ENCODE measurements around the gene POU2F3. TPM values are rescaled to one million over a fixed set of nuclear protein-coding genes. Genes with fewer than 3 reads are reported as not detected.

Gene POU2F3
- total and polyA plus RNA-seq, 8 donors, result 0.18 to 1.9 (median 1.3) TPM; not detected in 2

Small RNAs within 50 kb of the gene (small RNA-seq; reads per million reads assigned to genes)
- gene RF00100, result 116 to 483 (median 374) reads per million in 4 donors

Other genes with a start within 250 kb of the POU2F3 start
- 10 to 100 TPM in 1 of 5 donors, 1 to 10 TPM in 2, not detected in 2; 2.0 to 57.8 (median 2.3) TPM for gene TRIM29, start 102.0 kb upstream of the POU2F3 start, total RNA-seq
- gene TRIM29, start 102.0 kb upstream of the POU2F3 start, polyA plus RNA-seq, result 100 to 1,000 TPM in 1 of 3 donors, 1 to 10 TPM in 2; 1.4 to 287 (median 1.7) TPM
- gene OAF, start 29.1 kb upstream of the POU2F3 start, total RNA-seq, result 100 to 1,000 TPM in 2 of 5 donors, 10 to 100 TPM in 3; 23.3 to 380 (median 37.2) TPM
- gene OAF, start 29.1 kb upstream of the POU2F3 start, polyA plus RNA-seq, result 10 to 100 TPM; 17.1 to 30.5 (median 30.2) TPM
- 10 to 100 TPM in 1 of 5 donors, 1 to 10 TPM in 2, under 1 TPM in 1, not detected in 1; 0.58 to 81.2 (median 6.3) TPM for gene TLCD5, start 85.2 kb downstream of the POU2F3 start, total RNA-seq
- 1 to 10 TPM in 1 of 3 donors, under 1 TPM in 2; 0.76 to 1.8 (median 0.93) TPM for gene TLCD5, start 85.2 kb downstream of the POU2F3 start, polyA plus RNA-seq
- gene ARHGEF12, start 96.3 kb downstream of the POU2F3 start, total RNA-seq, result 100 to 1,000 TPM in 2 of 5 donors, 10 to 100 TPM in 3; 30.4 to 186 (median 97.7) TPM
- 10 to 100 TPM; 11.5 to 23.5 (median 21.2) TPM for gene ARHGEF12, start 96.3 kb downstream of the POU2F3 start, polyA plus RNA-seq

Data from stomach (tissue), 8 donors.